HCT116 (cell line): ENCODE data around the gene FSTL4. TPM values are rescaled to one million over a fixed set of nuclear protein-coding genes. Genes with fewer than 3 reads are reported as not detected.

Source experiments
- ATAC-seq: fragments of 200-7000 bp; cut with Tn5 transposase; 2 replicates; pipeline ENCODE4 v1.9.1; 2020; ENCODE audit warnings: mild to moderate bottlenecking, moderate library complexity
- BruUV-seq: library from RNA; stranded (reverse); fragments of 400-500 nt; replicated peaks from 2 replicates; lab custom pipeline; 2021; lab: Mats Ljungman, UMichigan
- CTCF ChIA-PET: fragments of 300-600 bp; sonication (Branson Sonifier 250); formaldehyde crosslinking; loops from one replicate; lab custom pipeline; 2021; ENCODE audit warnings: antibody characterized with exemption; lab: Charles Lee
- POLR2A ChIA-PET: fragments of 300-600, 350-600 bp; sonication (Branson Sonifier 250); formaldehyde crosslinking; loops from one replicate; lab custom pipeline; 2021; ENCODE audit warnings: antibody characterized with exemption; lab: Charles Lee
- RAD21 ChIA-PET, 2 experiments: fragments of 300-600 bp; sonication (Branson Sonifier 250); formaldehyde crosslinking; loops; one replicate each; lab custom pipeline; 2023; ENCODE audit warnings: low total read pairs in 2 of 2; ENCODE audit not compliant: uncharacterized antibody in 2 of 2, unreplicated experiment in 2 of 2, low non-redundant PET in 1 of 2; lab: Charles Lee
- DNase-seq: peaks from one replicate; pipeline ENCODE4 v3.0.0-alpha.2; 2010; ENCODE audit warnings: low read depth, low spot score
- H2AFZ ChIP-seq: fragments of 200-600 bp; shearing (Covaris generic), sonication (generic); 2 replicates; pipeline ENCODE4 v1.6.1; 2017; ENCODE audit warnings: low read depth, mixed run types, mixed read lengths, antibody characterized with exemption, low read length; ENCODE audit not compliant: poor library complexity, severe bottlenecking
- H3K27ac ChIP-seq: 2 replicates; pipeline ENCODE4 v1.5.1; 2012; ENCODE audit warnings: low read depth, low read length
- H3K27me3 ChIP-seq: fragments of 200-600 bp; sonication (generic); 2 replicates; pipeline ENCODE4 v1.6.1; 2016; ENCODE audit warnings: mixed run types, low read length, mixed read lengths; ENCODE audit not compliant: insufficient read depth
- H3K36me3 ChIP-seq, 2 experiments: fragments of 200-500 bp in 1 of 2; fragments of 200-600 bp in 1 of 2; sonication (Bioruptor generic) in 1 of 2; sonication (generic) in 1 of 2; 2 replicates each; pipeline versions ENCODE4 v1.5.1 to v1.6.1; 2014 to 2016; ENCODE audit warnings: low read length in 2 of 2, inconsistent platforms in 1 of 2, mixed read lengths in 1 of 2, mixed run types in 1 of 2; ENCODE audit not compliant: insufficient read depth in 2 of 2, control insufficient read depth in 1 of 2
- H3K4me1 ChIP-seq, 2 experiments: fragments of 200-600 bp in 1 of 2; sonication (generic) in 1 of 2; 2 replicates each; pipeline versions ENCODE4 v1.5.1 to v1.6.1; 2012 to 2017; ENCODE audit warnings: low read length in 2 of 2, inconsistent platforms in 1 of 2, mild to moderate bottlenecking in 1 of 2, mixed read lengths in 1 of 2, mixed run types in 1 of 2, moderate library complexity in 1 of 2; ENCODE audit not compliant: insufficient read depth in 2 of 2, control insufficient read depth in 1 of 2
- H3K4me2 ChIP-seq: fragments of 200-600 bp; sonication (generic); 2 replicates; pipeline ENCODE4 v1.6.1; 2017; ENCODE audit warnings: mixed run types, low read length, mixed read lengths
- H3K4me3 ChIP-seq, 2 experiments: fragments of 200-600 bp in 1 of 2; sonication (generic) in 1 of 2; replicated peaks in 1 of 2; 2 replicates each; pipeline ENCODE4 v1.5.1; 2011 to 2016; ENCODE audit warnings: low read length in 2 of 2, control low read depth in 1 of 2, low read depth in 1 of 2, mild to moderate bottlenecking in 1 of 2, mixed read lengths in 1 of 2, mixed run types in 1 of 2
- H3K79me2 ChIP-seq: fragments of 200-600 bp; sonication (generic); 2 replicates; pipeline ENCODE4 v1.6.1; 2017; ENCODE audit warnings: mild to moderate bottlenecking, mixed run types, low read length, moderate library complexity, mixed read lengths; ENCODE audit not compliant: insufficient read depth
- H3K9ac ChIP-seq: fragments of 200-600 bp; sonication (generic); 2 replicates; pipeline ENCODE4 v1.6.1; 2016; ENCODE audit warnings: low read length, mixed read lengths
- H3K9me2 ChIP-seq: fragments of 200-600 bp; sonication (generic), shearing (Covaris generic); 2 replicates; pipeline ENCODE4 v1.6.1; 2017; ENCODE audit warnings: mixed run types, mild to moderate bottlenecking, moderate library complexity; ENCODE audit not compliant: insufficient read depth
- H3K9me3 ChIP-seq, 2 experiments: fragments of 200-500 bp in 1 of 2; fragments of 200-600 bp in 1 of 2; sonication (Bioruptor generic) in 1 of 2; sonication (generic) in 1 of 2; 2 replicates each; pipeline ENCODE4 v1.6.1; 2014 to 2017; ENCODE audit warnings: low read length in 2 of 2, mixed read lengths in 2 of 2, inconsistent platforms in 1 of 2, low read depth in 1 of 2, mild to moderate bottlenecking in 1 of 2, mixed run types in 1 of 2, moderate library complexity in 1 of 2; ENCODE audit not compliant: control insufficient read depth in 1 of 2, insufficient read depth in 1 of 2
- H4K20me1 ChIP-seq: fragments of 200-600 bp; sonication (generic), shearing (Covaris generic); 2 replicates; pipeline ENCODE4 v1.6.1; 2017; ENCODE audit warnings: mixed run types, mild to moderate bottlenecking, moderate library complexity; ENCODE audit not compliant: insufficient read depth
- CEBPB ChIP-seq: IDR thresholded peaks from 2 replicates; pipeline ENCODE4 v1.6.1; 2012; ENCODE audit warnings: low read depth
- EGR1 ChIP-seq: IDR thresholded peaks from 2 replicates; pipeline ENCODE4 v1.6.1; 2012; ENCODE audit warnings: low read depth
- EZH2phosphoT487 ChIP-seq: fragments of 200-600 bp; IDR thresholded peaks from 2 replicates; pipeline ENCODE4 v1.6.1; 2018; ENCODE audit warnings: antibody characterized with exemption, borderline replicate concordance
- JUND ChIP-seq: IDR thresholded peaks from 2 replicates; pipeline ENCODE4 v1.6.1; 2012
- POLR2AphosphoS5 ChIP-seq: IDR thresholded peaks from 2 replicates; pipeline ENCODE4 v1.6.1; 2011; ENCODE audit warnings: mild to moderate bottlenecking, low read depth, low read length, moderate library complexity
- SIN3A ChIP-seq: IDR thresholded peaks from 2 replicates; pipeline ENCODE4 v1.6.1; 2012; ENCODE audit warnings: low read depth
- SP1 ChIP-seq: IDR thresholded peaks from 2 replicates; pipeline ENCODE4 v1.6.1; 2012; ENCODE audit warnings: low read depth
- SRF ChIP-seq: IDR thresholded peaks from 2 replicates; pipeline ENCODE4 v1.6.1; 2012; ENCODE audit warnings: low read depth
- YY1 ChIP-seq: IDR thresholded peaks from 2 replicates; pipeline ENCODE4 v1.6.1; 2011; ENCODE audit warnings: low read length, low read depth, moderate library complexity, mild to moderate bottlenecking; ENCODE audit not compliant: insufficient replicate concordance; ENCODE audit errors: extremely low read depth
- ZFX ChIP-seq: fragments of 450-650 bp; IDR thresholded peaks from 2 replicates; pipeline ENCODE4 v1.6.1; 2017
- ZNF274 ChIP-seq: fragments of 200-500 bp; sonication (Bioruptor generic); IDR thresholded peaks from 2 replicates; pipeline ENCODE4 v1.6.1; 2014; ENCODE audit warnings: mild to moderate bottlenecking, low read depth, low read length, inconsistent platforms
- intact Hi-C: fragments of 100-400 bp; cut with micrococcal nuclease; formaldehyde crosslinking; loops from 2 replicates; pipeline ENCODE4 v1.10.0; 2022
- total RNA-seq: library from RNA; stranded (reverse); gene quantifications from one replicate; pipeline ENCODE4 v1.2.1, GENCODE V29; 2021; ENCODE audit not compliant: unreplicated experiment
- TF ChIP-seq, protein P1 (sequence below), 3 experiments: fragments of 200-600 bp in 1 of 3; sonication (generic) in 1 of 3; IDR thresholded peaks in 2 of 3; conservative IDR thresholded peaks in 1 of 3; 2 replicates each; pipeline ENCODE4 v1.5.1; 2012 to 2017; ENCODE audit warnings: low read depth in 2 of 3, low read length in 2 of 3, antibody characterized with exemption in 1 of 3, borderline replicate concordance in 1 of 3, control low read depth in 1 of 3, mild to moderate bottlenecking in 1 of 3, mixed read lengths in 1 of 3, mixed run types in 1 of 3, moderate library complexity in 1 of 3; ENCODE audit not compliant: insufficient read depth in 1 of 3

The FSTL4 gene
- total RNA-seq, 1 experiment from 2014 or later = 0.37 TPM

DNA sequence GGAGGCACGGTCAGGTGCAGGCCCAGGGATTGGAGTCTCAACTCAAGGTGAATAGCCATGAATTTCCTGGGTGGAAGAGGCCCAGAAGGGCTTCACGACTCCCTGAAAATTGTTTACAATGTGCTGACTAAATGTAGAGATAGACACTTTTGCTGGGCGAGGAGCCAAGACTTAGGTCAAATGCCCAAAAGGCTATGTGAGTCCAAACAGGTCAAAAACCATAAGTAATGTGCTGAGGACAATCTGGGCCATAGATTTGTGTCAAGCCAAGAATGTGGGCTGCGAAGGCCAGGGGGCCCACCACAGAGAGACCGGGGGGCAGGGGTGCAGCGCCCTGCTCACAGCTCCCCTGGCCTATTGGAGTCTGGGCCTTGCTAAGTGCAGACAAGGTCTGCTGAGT is 362.7 kb downstream of the FSTL4 start:
- Histone ChIP-seq H3K4me3 (no peak overlapping the region), H4K20me1 (no peaks in the 10 kb centered on the region), H3K4me2 (no peak overlapping the region), H3K27me3 (no peaks in the 10 kb centered on the region), H2AFZ (no peak overlapping the region), H3K9ac (no peak overlapping the region), H3K27ac (no peak overlapping the region), H3K9me3 (no peaks in the 10 kb centered on the region), H3K36me3 (no peaks in the 10 kb centered on the region), H3K9me2 (no peaks in the 10 kb centered on the region), H3K79me2 (no peaks in the 10 kb centered on the region), H3K4me1 (peaks cover 20 to 47% of the 10 kb centered on the region in 2 experiments)
- no TSS peak for BruUV-seq
- POLR2A ChIA-PET = no interaction called here
- no peak for TF ChIP-seq SRF
- TF ChIP-seq YY1 = no peak
- TF ChIP-seq, protein P1, sequence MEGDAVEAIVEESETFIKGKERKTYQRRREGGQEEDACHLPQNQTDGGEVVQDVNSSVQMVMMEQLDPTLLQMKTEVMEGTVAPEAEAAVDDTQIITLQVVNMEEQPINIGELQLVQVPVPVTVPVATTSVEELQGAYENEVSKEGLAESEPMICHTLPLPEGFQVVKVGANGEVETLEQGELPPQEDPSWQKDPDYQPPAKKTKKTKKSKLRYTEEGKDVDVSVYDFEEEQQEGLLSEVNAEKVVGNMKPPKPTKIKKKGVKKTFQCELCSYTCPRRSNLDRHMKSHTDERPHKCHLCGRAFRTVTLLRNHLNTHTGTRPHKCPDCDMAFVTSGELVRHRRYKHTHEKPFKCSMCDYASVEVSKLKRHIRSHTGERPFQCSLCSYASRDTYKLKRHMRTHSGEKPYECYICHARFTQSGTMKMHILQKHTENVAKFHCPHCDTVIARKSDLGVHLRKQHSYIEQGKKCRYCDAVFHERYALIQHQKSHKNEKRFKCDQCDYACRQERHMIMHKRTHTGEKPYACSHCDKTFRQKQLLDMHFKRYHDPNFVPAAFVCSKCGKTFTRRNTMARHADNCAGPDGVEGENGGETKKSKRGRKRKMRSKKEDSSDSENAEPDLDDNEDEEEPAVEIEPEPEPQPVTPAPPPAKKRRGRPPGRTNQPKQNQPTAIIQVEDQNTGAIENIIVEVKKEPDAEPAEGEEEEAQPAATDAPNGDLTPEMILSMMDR (IDR thresholded peaks at IDR 0.05 in 2 of 3, conservative IDR thresholded peaks at IDR 0.05 in 1 of 3; ENCODE audit: borderline replicate concordance in 1 of 3, insufficient read depth in 1 of 3, low read depth in 2 of 3, low read length in 2 of 3) = no peak
- TF ChIP-seq JUND = no peak
- CTCF ChIA-PET = no interaction called here
- ATAC-seq = no peak
- RAD21 ChIA-PET = no interaction called here
- intact Hi-C loops = loop anchor here (5.0 to 10.0 kb wide), 2 partner anchors 122 to 865 kb away; no protein-coding TSS in a partner anchor
- DNase-seq = no peak

DNA sequence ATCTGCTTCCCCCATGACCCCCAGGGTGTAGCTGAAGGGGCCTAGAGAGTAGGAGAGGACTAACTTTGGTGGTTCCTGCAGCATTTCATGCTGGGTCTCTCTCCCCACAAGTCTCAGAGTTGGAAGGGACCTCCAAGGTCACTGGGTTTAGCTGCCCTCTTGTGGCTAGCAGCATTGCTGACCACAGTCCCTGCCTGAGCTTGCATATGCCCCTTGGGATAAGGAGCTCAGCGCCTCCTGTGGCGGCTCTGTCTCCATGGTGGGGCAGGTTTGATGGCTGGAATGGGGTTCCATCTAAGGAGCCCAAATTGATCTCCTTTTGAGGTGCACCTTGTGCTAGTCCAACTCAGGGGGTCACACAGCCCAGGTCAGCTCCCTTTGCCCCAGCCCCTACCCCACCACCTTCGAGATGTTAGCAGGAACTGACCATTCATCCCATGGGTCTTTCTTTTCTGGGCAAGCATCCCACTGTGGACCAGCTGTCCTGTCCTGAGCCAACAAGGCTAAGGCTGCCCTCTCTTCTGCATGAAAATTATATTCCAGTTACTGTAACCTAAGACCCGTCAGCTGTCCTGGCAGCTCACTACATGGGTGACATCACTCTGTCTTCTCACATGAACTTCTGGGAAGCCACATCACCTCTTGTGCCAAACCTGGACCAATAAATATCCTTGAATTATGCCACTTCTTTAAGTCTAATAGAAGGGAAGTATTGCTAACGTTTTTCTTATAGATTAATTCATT is 364.3 kb downstream of the FSTL4 start:
- peak; percentile 57 for ATAC-seq
- CTCF ChIA-PET = interaction anchor here (0.5 to 3.7 kb wide), 22 partner anchors 8 to 861 kb away, joined by 3 to 36 read pairs (median 3); no protein-coding TSS in a partner anchor
- no peaks in the 10 kb centered on the region for H3K9me3 ChIP-seq
- H3K4me2 ChIP-seq = peak overlapping the region; percentile 80; the same call in 1 of the 2 replicates
- no peaks in the 10 kb centered on the region for H4K20me1 ChIP-seq
- no TSS peak for BruUV-seq
- no peak overlapping the region for H3K4me3 ChIP-seq
- RAD21 ChIA-PET = interaction anchor here (0.8 to 1.6 kb wide), 6 partner anchors 39 to 137 kb away, joined by 3 to 4 read pairs (median 4); no protein-coding TSS in a partner anchor
- POLR2A ChIA-PET = interaction anchor here (0.8 kb wide), 1 partner anchor 129 kb away, joined by 4 read pairs; no protein-coding TSS in a partner anchor
- no peaks in the 10 kb centered on the region for H3K27me3 ChIP-seq
- no peak overlapping the region for H2AFZ ChIP-seq
- H3K79me2 ChIP-seq = no peaks in the 10 kb centered on the region
- peaks cover 27 to 58% of the 10 kb centered on the region in 2 experiments for H3K4me1 ChIP-seq
- DNase-seq = peak; percentile 60
- no peak overlapping the region for H3K27ac ChIP-seq
- no peaks in the 10 kb centered on the region for H3K36me3 ChIP-seq
- no peaks in the 10 kb centered on the region for H3K9me2 ChIP-seq
- H3K9ac ChIP-seq = no peak overlapping the region
- intact Hi-C loops = loop anchor here (1.0 to 10.0 kb wide), 3 partner anchors 121 to 863 kb away; no protein-coding TSS in a partner anchor
- TF ChIP-seq EGR1 (no peak), ZNF274 (no peak), SIN3A (no peak), SP1 (no peak), SRF (no peak), ZFX (no peak), CEBPB (no peak), POLR2AphosphoS5 (no peak), JUND (no peak), YY1 (peak; percentile 65), EZH2phosphoT487 (no peak)
- TF ChIP-seq, protein P1 (IDR thresholded peaks at IDR 0.05 in 2 of 3, conservative IDR thresholded peaks at IDR 0.05 in 1 of 3; ENCODE audit: borderline replicate concordance in 1 of 3, insufficient read depth in 1 of 3, low read depth in 2 of 3, low read length in 2 of 3) = peak in 2 of 3 experiments; percentile 69 to 89; a peak in 4 of 6 replicates
